Lung (tissue), 12 donors: ENCODE results near the gene LAMA3. TPM values are rescaled to one million over a fixed set of nuclear protein-coding genes. Genes with fewer than 3 reads are reported as not detected.

Source experiments
- ATAC-seq: fragments of 200-7000 bp; cut with Tn5 transposase; one replicate; pipeline ENCODE4 v1.9.1; 2020; ENCODE audit warnings: moderate number of reproducible peaks; ENCODE audit not compliant: insufficient read depth, low FRiP score
- DNase-seq, 3 donors: peaks; one replicate each; pipeline ENCODE4 v3.0.0-alpha.2; 2013 to 2017
- H3K27ac ChIP-seq, 2 donors: one replicate each; pipeline ENCODE4 v1.5.1; 2013; ENCODE audit warnings: mild to moderate bottlenecking in 2 of 2, moderate library complexity in 2 of 2, control low read depth in 1 of 2, inconsistent platforms in 1 of 2, low read depth in 1 of 2, low read length in 1 of 2
- H3K27me3 ChIP-seq, 3 donors: one replicate each; pipeline ENCODE4 v1.5.1; 2013; ENCODE audit warnings: low read length in 2 of 3; ENCODE audit not compliant: control insufficient read depth in 3 of 3, insufficient read depth in 3 of 3
- H3K36me3 ChIP-seq, 4 donors: one replicate each; pipeline ENCODE4 v1.5.1; 2013; ENCODE audit warnings: low read length in 4 of 4, mild to moderate bottlenecking in 1 of 4, moderate library complexity in 1 of 4; ENCODE audit not compliant: control insufficient read depth in 4 of 4, insufficient read depth in 4 of 4
- H3K4me1 ChIP-seq, 5 donors: one replicate each; pipeline ENCODE4 v1.5.1; 2013; ENCODE audit warnings: low read length in 5 of 5, mild to moderate bottlenecking in 2 of 5, moderate library complexity in 1 of 5; ENCODE audit not compliant: control insufficient read depth in 5 of 5, insufficient read depth in 5 of 5
- H3K4me3 ChIP-seq: one replicate; pipeline ENCODE4 v1.5.1; 2013; ENCODE audit warnings: mild to moderate bottlenecking, control low read depth, moderate library complexity
- H3K9ac ChIP-seq, 2 donors: one replicate each; pipeline ENCODE4 v1.5.1; 2013; ENCODE audit warnings: low read length in 2 of 2, control low read depth in 1 of 2; ENCODE audit not compliant: insufficient read depth in 1 of 2
- H3K9me3 ChIP-seq, 4 donors: one replicate each; pipeline ENCODE4 v1.5.1; 2013; ENCODE audit warnings: low read length in 3 of 4, mild to moderate bottlenecking in 1 of 4, moderate library complexity in 1 of 4; ENCODE audit not compliant: control insufficient read depth in 4 of 4, insufficient read depth in 3 of 4
- CTCF ChIP-seq: IDR thresholded peaks from 2 replicates; pipeline ENCODE4 v1.5.1; 2012; ENCODE audit warnings: mild to moderate bottlenecking; ENCODE audit errors: control extremely low read depth, extremely low read depth
- WGBS, 2 donors: extraction: QIAGEN DNeasy Blood & Tissue Kit; methylation state at CpG; one replicate each; pipeline ENCODE4 v1.1.7; 2013; 5-methylcytosine and 5-hydroxymethylcytosine counted together
- polyA plus RNA-seq, 2 donors: library from polyadenylated mRNA; stranded (reverse); fragments of 200-250 nt; gene quantifications; one replicate each; pipeline ENCODE4 v1.2.1, GENCODE V29; 2013
- total RNA-seq, 2 donors: library from RNA; depleted of rRNA in 1 of 2; stranded (reverse); fragments of >200 nt in 1 of 2; gene quantifications; one replicate each; pipeline ENCODE4 v1.2.1, GENCODE V29; 2014 to 2021
- donor health status: control.
- donor health status: control.
- donor health status: Bipolar disorder and iron deficiency.
- donor health status: healthy.
- donor health status: DM: yes; HTN: yes; CAD: no.

LAMA3 gene
- total and polyA plus RNA-seq, 4 donors: 14.1 to 110 (median 51.9) TPM

GRCh38 chr18:23894661-23895175, 205.5 kb downstream of the LAMA3 start:
- no peaks in the 10 kb centered on the region for H3K9me3 ChIP-seq
- H3K27ac ChIP-seq: no peak overlapping the region
- ATAC-seq: no peak
- H3K9ac ChIP-seq: no peak overlapping the region
- DNase-seq: no peak
- no peak for TF ChIP-seq CTCF
- no peaks in the 10 kb centered on the region for H3K4me1 ChIP-seq
- H3K4me3 ChIP-seq: no peak overlapping the region
- 95% methylated on average over 14 of the region's 14 CpGs for WGBS, 2 donors
- peaks cover 0 to 2% (median 0%) of the 10 kb centered on the region in 4 donors for H3K36me3 ChIP-seq
- H3K27me3 ChIP-seq: no peaks in the 10 kb centered on the region

- WGBS, 2 donors: 38 to 76% methylated on average over 1 of the region's 1 CpG
- Histone ChIP-seq H3K27me3 (no peaks in the 10 kb centered on the region), H3K4me3 (no peak overlapping the region), H3K9me3 (no peaks in the 10 kb centered on the region), H3K36me3 (peaks cover 0 to 2% (median 0%) of the 10 kb centered on the region in 4 donors), H3K4me1 (peaks cover 0 to 7% (median 0%) of the 10 kb centered on the region in 5 donors), H3K27ac (no peak overlapping the region), H3K9ac (no peak overlapping the region)
- ATAC-seq: no peak
- no peak for DNase-seq
- no peak for TF ChIP-seq CTCF
Measured at GRCh38 chr18:23897291-23897690, 208.0 kb downstream of the LAMA3 start.

GRCh38 chr18:23897733-23898132, 208.5 kb downstream of the LAMA3 start:
- ATAC-seq (no peak), DNase-seq (no peak)
- H3K9ac ChIP-seq: no peak overlapping the region
- H3K4me1 ChIP-seq: peaks cover 0 to 7% (median 0%) of the 10 kb centered on the region in 5 donors
- no peak overlapping the region for H3K4me3 ChIP-seq
- TF ChIP-seq CTCF: no peak
- no peaks in the 10 kb centered on the region for H3K9me3 ChIP-seq
- no peak overlapping the region for H3K27ac ChIP-seq
- no peaks in the 10 kb centered on the region for H3K27me3 ChIP-seq
- H3K36me3 ChIP-seq: peaks cover 0 to 2% (median 0%) of the 10 kb centered on the region in 4 donors
- 71 to 77% methylated on average over 5 of the region's 5 CpGs for WGBS, 2 donors

- Histone ChIP-seq H3K27me3 (no peaks in the 10 kb centered on the region), H3K4me3 (no peak overlapping the region), H3K27ac (no peak overlapping the region), H3K4me1 (peaks cover 0 to 7% (median 0%) of the 10 kb centered on the region in 5 donors), H3K9ac (no peak overlapping the region), H3K36me3 (no peaks in the 10 kb centered on the region), H3K9me3 (no peaks in the 10 kb centered on the region)
- WGBS, 2 donors: 35 to 41% methylated on average over 8 of the region's 8 CpGs
- peak in 2 of 3 donors; percentile 16 to 44 for DNase-seq
- no peak for ATAC-seq
- no peak for TF ChIP-seq CTCF
Measured at GRCh38 chr18:23900994-23901393, 211.7 kb downstream of the LAMA3 start.
